ENCODE results near the gene MFGE8. TPM values are rescaled to one million over a fixed set of nuclear protein-coding genes. Genes with fewer than 3 reads are reported as not detected.

MFGE8 gene
- total RNA-seq, 1 donor, result 195 TPM

GRCh38 chr15:88894819-88895767, 18.1 kb downstream of the MFGE8 start, which contains the start of gene HAPLN3:
Gene HAPLN3 (minus strand): TSS chr15:88895544. CDS start chr15:88887298, 8,246 bp downstream.
- H3K4me2 ChIP-seq (ENCODE audit: insufficient read depth, low read length), result peak within 1 kb of the TSS; percentile 84
- no peak within 1 kb of the TSS for H2AFZ ChIP-seq (ENCODE audit: low read length)
- H3K4me3 ChIP-seq (ENCODE audit: insufficient read depth, low read length), result peak within 1 kb of the TSS; percentile 78
- H3K79me2 ChIP-seq (ENCODE audit: insufficient read depth, low read length), result no peaks in the 10 kb centered on the region
- H3K9me3 ChIP-seq (ENCODE audit: low read depth, low read length), result no peaks in the 10 kb centered on the region
- peaks cover 9% of the 10 kb centered on the region for H4K20me1 ChIP-seq (ENCODE audit: insufficient read depth, low read length)
- TF ChIP-seq CTCF (IDR thresholded peaks at IDR 0.05; ENCODE audit: extremely low read depth, low read depth, low read length), result no peak
- H3K36me3 ChIP-seq (ENCODE audit: insufficient read depth, low read length), result peaks cover 19% of the 10 kb centered on the region
- DNase-seq (ENCODE audit: insufficient read length, low spot score, missing footprints), result peak; percentile 94
- peaks cover 30% of the 10 kb centered on the region for H3K4me1 ChIP-seq (ENCODE audit: insufficient read depth, low read length)
- no peaks in the 10 kb centered on the region for H3K27me3 ChIP-seq (ENCODE audit: insufficient read depth, low read length)
- no peak within 1 kb of the TSS for H3K27ac ChIP-seq (ENCODE audit: low read depth, low read length)

- H3K4me1 ChIP-seq (ENCODE audit: insufficient read depth, low read length), result peaks cover 32% of the 10 kb centered on the region
- no peaks in the 10 kb centered on the region for H3K27me3 ChIP-seq (ENCODE audit: insufficient read depth, low read length)
- peak overlapping the region; percentile 78 for H3K4me3 ChIP-seq (ENCODE audit: insufficient read depth, low read length)
- H3K27ac ChIP-seq (ENCODE audit: low read depth, low read length), result no peak overlapping the region
- no peak overlapping the region for H2AFZ ChIP-seq (ENCODE audit: low read length)
- peak; percentile 82 for DNase-seq (ENCODE audit: insufficient read length, low spot score, missing footprints)
- peaks cover 12% of the 10 kb centered on the region for H3K36me3 ChIP-seq (ENCODE audit: insufficient read depth, low read length)
- peak overlapping the region; percentile 84 for H3K4me2 ChIP-seq (ENCODE audit: insufficient read depth, low read length)
- no peaks in the 10 kb centered on the region for H3K9me3 ChIP-seq (ENCODE audit: low read depth, low read length)
- H4K20me1 ChIP-seq (ENCODE audit: insufficient read depth, low read length), result peaks cover 5% of the 10 kb centered on the region
- H3K79me2 ChIP-seq (ENCODE audit: insufficient read depth, low read length), result no peaks in the 10 kb centered on the region
- TF ChIP-seq CTCF (IDR thresholded peaks at IDR 0.05; ENCODE audit: extremely low read depth, low read depth, low read length), result peak; percentile 64
Observed at GRCh38 chr15:88894348-88894818, 18.8 kb downstream of the MFGE8 start.

- no peak overlapping the region for H3K4me3 ChIP-seq (ENCODE audit: insufficient read depth, low read length)
- no peak for TF ChIP-seq CTCF (IDR thresholded peaks at IDR 0.05; ENCODE audit: extremely low read depth, low read depth, low read length)
- no peak overlapping the region for H2AFZ ChIP-seq (ENCODE audit: low read length)
- DNase-seq (ENCODE audit: insufficient read length, low spot score, missing footprints), result no peak
- H4K20me1 ChIP-seq (ENCODE audit: insufficient read depth, low read length), result peaks cover 5% of the 10 kb centered on the region
- no peaks in the 10 kb centered on the region for H3K9me3 ChIP-seq (ENCODE audit: low read depth, low read length)
- H3K36me3 ChIP-seq (ENCODE audit: insufficient read depth, low read length), result peaks cover 5% of the 10 kb centered on the region
- H3K27ac ChIP-seq (ENCODE audit: low read depth, low read length), result no peak overlapping the region
- H3K4me1 ChIP-seq (ENCODE audit: insufficient read depth, low read length), result peaks cover 26% of the 10 kb centered on the region
- H3K79me2 ChIP-seq (ENCODE audit: insufficient read depth, low read length), result no peaks in the 10 kb centered on the region
- no peak overlapping the region for H3K4me2 ChIP-seq (ENCODE audit: insufficient read depth, low read length)
- H3K27me3 ChIP-seq (ENCODE audit: insufficient read depth, low read length), result no peaks in the 10 kb centered on the region
Observed at GRCh38 chr15:88891540-88892254, 21.5 kb downstream of the MFGE8 start.

Data from osteoblast (primary cell).